CD4-positive, alpha-beta T cell treated with Interleukin-2 at 100 ng/mL for 4 hours (primary cell): Measurements from ENCODE around the gene MYO1D.
A peak's percentile ranks its signal among the peaks of the same experiment; 100 is the strongest.
"Not testable (repeated sequence)": the region's sequence is repeated elsewhere in the genome, so short reads cannot be mapped to it uniquely, and the experiment has no call there.

ENCODE experiments used
- DNase-seq: peaks from one replicate; pipeline ENCODE4 v3.0.0-alpha.2; 2020; ENCODE audit warnings: low spot score

The MYO1D gene

GRCh38 chr17:32460054-32460453 is 416.9 kb downstream of the MYO1D start:
- no peak for DNase-seq

GRCh38 chr17:32458371-32458770 is 418.6 kb downstream of the MYO1D start:
- DNase-seq, result peak; percentile 6

GRCh38 chr17:32453370-32453769 is 423.6 kb downstream of the MYO1D start:
- no peak for DNase-seq

GRCh38 chr17:32452281-32452680 is 424.6 kb downstream of the MYO1D start:
- no peak for DNase-seq

- no peak for DNase-seq
Measured at GRCh38 chr17:32451879-32452278, 425.0 kb downstream of the MYO1D start.

- DNase-seq, result not testable (repeated sequence)
Measured at GRCh38 chr17:32450379-32450778, 426.5 kb downstream of the MYO1D start.

- no peak for DNase-seq
Measured at GRCh38 chr17:32449963-32450362, 427.0 kb downstream of the MYO1D start.

- no peak for DNase-seq
Measured at GRCh38 chr17:32446949-32447348, 430.0 kb downstream of the MYO1D start.

GRCh38 chr17:32445971-32446370 is 431.0 kb downstream of the MYO1D start:
- DNase-seq, result peak; percentile 21

- DNase-seq, result no peak
Measured at GRCh38 chr17:32445497-32445896, 431.4 kb downstream of the MYO1D start.

- DNase-seq, result peak; percentile 15
Measured at GRCh38 chr17:32445074-32445415, 431.9 kb downstream of the MYO1D start.

- DNase-seq, result peak; percentile 99
Measured at GRCh38 chr17:32444301-32445073, 432.4 kb downstream of the MYO1D start, which contains the start of gene PSMD11. TSS of gene PSMD11 (plus strand) at chr17:32444510. CDS start at chr17:32444524, 14 bp downstream.

- DNase-seq, result no peak
Measured at GRCh38 chr17:32443827-32444300, 433.1 kb downstream of the MYO1D start.
